ENCODE measurements around the gene DMTF1. TPM values are rescaled to one million over a fixed set of nuclear protein-coding genes. Genes with fewer than 3 reads are reported as not detected.

Gene DMTF1, protein sequence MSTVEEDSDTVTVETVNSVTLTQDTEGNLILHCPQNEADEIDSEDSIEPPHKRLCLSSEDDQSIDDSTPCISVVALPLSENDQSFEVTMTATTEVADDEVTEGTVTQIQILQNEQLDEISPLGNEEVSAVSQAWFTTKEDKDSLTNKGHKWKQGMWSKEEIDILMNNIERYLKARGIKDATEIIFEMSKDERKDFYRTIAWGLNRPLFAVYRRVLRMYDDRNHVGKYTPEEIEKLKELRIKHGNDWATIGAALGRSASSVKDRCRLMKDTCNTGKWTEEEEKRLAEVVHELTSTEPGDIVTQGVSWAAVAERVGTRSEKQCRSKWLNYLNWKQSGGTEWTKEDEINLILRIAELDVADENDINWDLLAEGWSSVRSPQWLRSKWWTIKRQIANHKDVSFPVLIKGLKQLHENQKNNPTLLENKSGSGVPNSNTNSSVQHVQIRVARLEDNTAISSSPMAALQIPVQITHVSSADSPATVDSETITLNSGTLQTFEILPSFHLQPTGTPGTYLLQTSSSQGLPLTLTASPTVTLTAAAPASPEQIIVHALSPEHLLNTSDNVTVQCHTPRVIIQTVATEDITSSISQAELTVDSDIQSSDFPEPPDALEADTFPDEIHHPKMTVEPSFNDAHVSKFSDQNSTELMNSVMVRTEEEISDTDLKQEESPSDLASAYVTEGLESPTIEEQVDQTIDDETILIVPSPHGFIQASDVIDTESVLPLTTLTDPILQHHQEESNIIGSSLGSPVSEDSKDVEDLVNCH
- 16.4 and 18.8 TPM in 2 replicates for total RNA-seq

DNA sequence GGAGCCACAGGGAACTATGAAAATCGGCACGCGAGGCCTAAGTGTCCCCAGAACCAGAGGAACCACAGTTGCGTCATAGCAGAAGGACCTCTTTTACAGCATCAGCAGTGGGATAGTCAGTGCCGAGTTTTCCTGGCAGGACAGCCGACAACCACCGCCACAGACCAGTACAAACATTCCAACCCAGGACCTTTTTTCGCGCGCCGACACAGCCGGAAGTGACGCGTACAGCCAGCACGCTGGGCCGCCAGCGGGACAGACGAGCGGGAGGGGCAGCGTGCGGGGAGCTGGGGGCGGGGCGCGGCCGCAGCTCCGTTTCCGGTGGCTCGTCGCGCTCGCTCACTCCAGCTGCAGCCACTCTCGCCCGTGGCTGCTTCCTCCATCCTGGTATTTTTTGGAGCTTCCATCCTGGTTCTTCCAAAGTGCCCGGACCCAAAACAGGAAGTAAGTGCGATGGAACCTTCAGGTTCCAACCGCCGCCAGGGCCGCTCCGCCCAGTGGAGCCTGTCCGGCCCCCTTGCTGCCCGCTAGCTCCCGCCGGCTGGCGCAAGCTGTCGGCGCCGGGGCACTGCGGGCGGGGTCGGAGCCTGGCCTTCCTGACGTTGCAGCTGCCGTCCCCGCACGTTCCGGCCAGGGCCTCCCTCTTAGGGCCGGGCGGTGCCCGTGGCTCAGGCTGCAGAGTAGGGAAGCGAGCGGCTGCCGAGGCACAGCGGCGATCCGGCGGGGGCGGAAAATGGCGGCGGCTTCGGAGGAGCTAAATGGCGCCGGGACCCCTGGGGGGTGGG is at the start of gene DMTF1:
DMTF1 (plus strand) TSS at position 342 of the 785 bp plus-strand sequence. CDS start 12,489 bp downstream, outside the sequence.

DNA sequence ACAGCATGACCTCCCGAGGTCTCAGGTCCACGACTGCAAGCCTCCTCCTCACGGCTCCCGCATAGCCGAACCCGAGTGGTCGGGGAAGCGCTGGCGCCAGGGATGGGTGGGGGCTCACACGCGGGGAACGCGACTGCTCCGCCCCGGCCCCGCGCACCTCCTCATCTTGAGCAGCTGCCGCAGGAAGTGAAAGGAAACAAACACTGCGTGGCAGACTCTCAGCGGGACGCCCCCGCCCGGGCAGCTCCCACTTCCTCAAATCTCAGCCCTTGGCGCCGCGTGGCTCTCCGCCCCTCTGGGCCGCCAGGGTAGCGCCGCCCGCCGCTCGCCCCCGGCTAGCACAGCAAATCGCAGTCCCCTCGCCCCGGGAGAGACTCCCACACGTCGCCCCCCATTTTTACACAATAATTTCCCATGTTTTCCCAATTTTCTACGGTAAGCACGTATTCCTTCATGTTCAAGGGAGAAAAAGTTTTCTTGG is 67.3 kb downstream of the DMTF1 start, which contains the start of gene TMEM243:
TMEM243 (minus strand) TSS at position 188 of the 481 bp plus-strand sequence. CDS start 229 bp downstream, outside the sequence.

Other genes starting within 250 kb of the DMTF1 start
- 0.29 and 6.4 TPM in 2 replicates for gene ELAPOR2, start 92.8 kb upstream of the DMTF1 start, total RNA-seq
- gene TMEM243, start 67.3 kb downstream of the DMTF1 start, total RNA-seq: 33.7 and 36.3 TPM in 2 replicates
- 10.5 and 17.3 TPM in 2 replicates for gene CROT, start 193.2 kb downstream of the DMTF1 start, total RNA-seq